SK-N-SH (cell line): Measurements from ENCODE around the gene ZNF750. TPM values are rescaled to one million over a fixed set of nuclear protein-coding genes. Genes with fewer than 3 reads are reported as not detected.

Experiments used
- CTCF ChIA-PET: fragments of 300-600, 350-600 bp; formaldehyde crosslinking; extraction: SDS; loops from one replicate; lab custom pipeline; 2021; lab: Yijun Ruan, JAX
- POLR2A ChIA-PET: fragments of 350-600 bp; sonication (Branson Sonifier 250); formaldehyde crosslinking; extraction: SDS; loops from one replicate; lab custom pipeline; 2020; ENCODE audit warnings: antibody characterized with exemption, inconsistent platforms; lab: Yijun Ruan, JAX
- DNase-seq: peaks from one replicate; pipeline ENCODE4 v3.0.0; 2012
- H2AFZ ChIP-seq: fragments of 200-600 bp; sonication (generic); 2 replicates; pipeline ENCODE4 v1.8.1; 2016; ENCODE audit warnings: antibody characterized with exemption, mild to moderate bottlenecking, low read depth
- H3F3A ChIP-seq: fragments of 200-600 bp; sonication (generic); replicated peaks from 2 replicates; pipeline ENCODE3; 2016; ENCODE audit warnings: antibody characterized with exemption, mild to moderate bottlenecking; ENCODE audit not compliant: insufficient read depth
- H3K27ac ChIP-seq, 2 experiments: fragments of 200-500 bp in 1 of 2; fragments of 200-600 bp in 1 of 2; sonication (Bioruptor generic) in 1 of 2; sonication (generic), shearing (Covaris generic) in 1 of 2; 2 replicates each; pipeline versions ENCODE4 v1.5.1 to v1.6.1; 2014 to 2016; ENCODE audit warnings: low read depth in 2 of 2, inconsistent platforms in 1 of 2, low read length in 1 of 2, mild to moderate bottlenecking in 1 of 2, mixed read lengths in 1 of 2
- H3K27me3 ChIP-seq: fragments of 200-600 bp; sonication (generic), shearing (Covaris generic); 2 replicates; pipeline ENCODE4 v1.6.1; 2016; ENCODE audit warnings: mixed run types; ENCODE audit not compliant: insufficient read depth
- H3K36me3 ChIP-seq, 2 experiments: fragments of 200-500 bp in 1 of 2; fragments of 200-600 bp in 1 of 2; sonication (Bioruptor generic) in 1 of 2; sonication (generic) in 1 of 2; replicated peaks in 1 of 2; 2 replicates each; pipeline versions ENCODE3 to v1.5.1; 2014 to 2016; ENCODE audit warnings: low read length in 1 of 2, mild to moderate bottlenecking in 1 of 2; ENCODE audit not compliant: insufficient read depth in 2 of 2, control insufficient read depth in 1 of 2
- H3K4me1 ChIP-seq, 2 experiments: fragments of 200-500 bp in 1 of 2; fragments of 200-600 bp in 1 of 2; sonication (Bioruptor generic) in 1 of 2; sonication (generic), shearing (Covaris generic) in 1 of 2; 2 replicates each; pipeline versions ENCODE4 v1.5.1 to v1.6.1; 2014 to 2016; ENCODE audit warnings: low read depth in 1 of 2, low read length in 1 of 2, mixed run types in 1 of 2; ENCODE audit not compliant: insufficient read depth in 2 of 2, control insufficient read depth in 1 of 2
- H3K4me2 ChIP-seq: fragments of 200-600 bp; sonication (generic), shearing (Covaris generic); 2 replicates; pipeline ENCODE4 v1.6.1; 2017; ENCODE audit warnings: mixed run types
- H3K4me3 ChIP-seq, 2 experiments: fragments of 200-500 bp in 1 of 2; fragments of 200-600 bp in 1 of 2; sonication (Bioruptor generic) in 1 of 2; sonication (generic), shearing (Covaris generic) in 1 of 2; 2 replicates each; pipeline versions ENCODE4 v1.5.1 to v1.8.1; 2014 to 2016; ENCODE audit warnings: low read depth in 2 of 2, inconsistent platforms in 1 of 2, low read length in 1 of 2, mild to moderate bottlenecking in 1 of 2, mixed read lengths in 1 of 2, moderate library complexity in 1 of 2
- H3K79me2 ChIP-seq: fragments of 200-600 bp; sonication (generic); 2 replicates; pipeline ENCODE4 v1.8.1; 2017; ENCODE audit warnings: mild to moderate bottlenecking; ENCODE audit not compliant: insufficient read depth
- H3K9ac ChIP-seq: fragments of 200-600 bp; sonication (generic); 2 replicates; pipeline ENCODE4 v1.6.1; 2017; ENCODE audit warnings: mixed run types
- H3K9me2 ChIP-seq: fragments of 200-600 bp; sonication (generic); 2 replicates; pipeline ENCODE4 v1.6.1; 2017; ENCODE audit warnings: mixed run types
- H3K9me3 ChIP-seq: fragments of 200-600 bp; sonication (generic); 2 replicates; pipeline ENCODE4 v1.6.1; 2017; ENCODE audit warnings: mixed run types, mild to moderate bottlenecking, moderate library complexity
- H4K20me1 ChIP-seq: fragments of 200-600 bp; sonication (generic); 2 replicates; pipeline ENCODE4 v1.6.1; 2017; ENCODE audit warnings: mild to moderate bottlenecking, mixed run types; ENCODE audit not compliant: insufficient read depth
- CHD2 ChIP-seq: fragments of 150-350 bp; IDR thresholded peaks from 2 replicates; pipeline ENCODE4 v1.6.1; 2018; ENCODE audit warnings: low read length; ENCODE audit not compliant: partially characterized antibody
- EP300 ChIP-seq, 2 experiments: IDR thresholded peaks; 2 replicates each; pipeline versions ENCODE4 v1.4.0 to v1.6.1; 2012; ENCODE audit warnings: borderline replicate concordance in 1 of 2, low read depth in 1 of 2, low read length in 1 of 2
- EZH2phosphoT487 ChIP-seq: fragments of 200-600 bp; sonication (generic); IDR thresholded peaks from 2 replicates; pipeline ENCODE4 v1.6.1; 2017; ENCODE audit warnings: low read depth, mixed run types, mild to moderate bottlenecking, antibody characterized with exemption, moderate library complexity, borderline replicate concordance
- FOXJ3 ChIP-seq: sonication (generic); formaldehyde crosslinking; IDR thresholded peaks from 2 replicates; pipeline ENCODE4 v1.5.1; 2020; ENCODE audit warnings: mild to moderate bottlenecking, missing genetic modification reagents
- FOXM1 ChIP-seq: IDR thresholded peaks from 2 replicates; pipeline ENCODE4 v1.4.0; 2012; ENCODE audit warnings: low read depth, mild to moderate bottlenecking
- GABPA ChIP-seq: IDR thresholded peaks from 2 replicates; pipeline ENCODE4 v1.4.0; 2012; ENCODE audit warnings: low read depth, mild to moderate bottlenecking
- GATA2 ChIP-seq: sonication (generic); formaldehyde crosslinking; IDR thresholded peaks from 2 replicates; pipeline ENCODE4 v1.5.0; 2020; ENCODE audit warnings: mild to moderate bottlenecking, missing genetic modification reagents
- MXI1 ChIP-seq: IDR thresholded peaks from 2 replicates; pipeline ENCODE4 v1.6.1; 2012; ENCODE audit warnings: mild to moderate bottlenecking, low read depth, low read length, improper control_type of control experiment
- NFIC ChIP-seq: IDR thresholded peaks from 2 replicates; pipeline ENCODE4 v1.4.0; 2012; ENCODE audit warnings: borderline replicate concordance
- NRF1 ChIP-seq: IDR thresholded peaks from 2 replicates; pipeline ENCODE4 v1.6.1; 2012; ENCODE audit warnings: low read depth, mild to moderate bottlenecking, low read length
- POLR2AphosphoS5 ChIP-seq: IDR thresholded peaks from 2 replicates; pipeline ENCODE4 v1.6.1; 2012; ENCODE audit warnings: low read depth, low read length
- RAD21 ChIP-seq: IDR thresholded peaks from 2 replicates; pipeline ENCODE4 v1.6.1; 2012; ENCODE audit warnings: mild to moderate bottlenecking, low read length
- RCOR1 ChIP-seq: fragments of 150-350 bp; IDR thresholded peaks from 2 replicates; pipeline ENCODE4 v1.6.1; 2017; ENCODE audit warnings: antibody characterized with exemption, low read length
- RFX5 ChIP-seq: IDR thresholded peaks from 2 replicates; pipeline ENCODE4 v1.6.1; 2012; ENCODE audit warnings: mild to moderate bottlenecking, improper control_type of control experiment, low read length
- SIN3A ChIP-seq: IDR thresholded peaks from 2 replicates; pipeline ENCODE4 v1.6.1; 2012; ENCODE audit warnings: low read depth, mild to moderate bottlenecking, low read length, moderate library complexity, borderline replicate concordance
- TAF1 ChIP-seq: IDR thresholded peaks from 2 replicates; pipeline ENCODE4 v1.6.1; 2012; ENCODE audit warnings: low read depth, mild to moderate bottlenecking, low read length, moderate library complexity, borderline replicate concordance
- TEAD4 ChIP-seq: IDR thresholded peaks from 2 replicates; pipeline ENCODE4 v1.4.0; 2012; ENCODE audit warnings: mild to moderate bottlenecking, borderline replicate concordance; ENCODE audit not compliant: insufficient read depth
- WGBS: methylation state at CpG from one replicate; pipeline ENCODE4 v1.1.6; 2017; ENCODE audit warnings: low lambda C conversion rate; 5-methylcytosine and 5-hydroxymethylcytosine counted together
- polyA plus RNA-seq, 3 experiments: library from polyadenylated mRNA; depleted of rRNA; stranded (reverse); fragments of >200 nt; gene quantifications; 2 replicates each; pipeline ENCODE4 v1.2.3, GENCODE V29; 2012
- TF ChIP-seq, protein P1 (sequence below): fragments of 150-350 bp; IDR thresholded peaks from 2 replicates; pipeline ENCODE4 v1.6.1; 2017; ENCODE audit warnings: antibody characterized with exemption, low read length, low read depth, borderline replicate concordance
- TF ChIP-seq, protein P2 (sequence below): IDR thresholded peaks from 2 replicates; pipeline ENCODE4 v1.4.0; 2012; ENCODE audit warnings: low read depth
- TF ChIP-seq, protein P3 (sequence below): IDR thresholded peaks from 2 replicates; pipeline ENCODE4 v1.4.0; 2012; ENCODE audit warnings: low read depth, borderline replicate concordance
- TF ChIP-seq, protein P4 (sequence below): IDR thresholded peaks from 2 replicates; pipeline ENCODE4; 2012

The ZNF750 gene
- polyA plus RNA-seq, 1 of the 3 experiments (the other 2 are of a cell fraction): not detected

DNA sequence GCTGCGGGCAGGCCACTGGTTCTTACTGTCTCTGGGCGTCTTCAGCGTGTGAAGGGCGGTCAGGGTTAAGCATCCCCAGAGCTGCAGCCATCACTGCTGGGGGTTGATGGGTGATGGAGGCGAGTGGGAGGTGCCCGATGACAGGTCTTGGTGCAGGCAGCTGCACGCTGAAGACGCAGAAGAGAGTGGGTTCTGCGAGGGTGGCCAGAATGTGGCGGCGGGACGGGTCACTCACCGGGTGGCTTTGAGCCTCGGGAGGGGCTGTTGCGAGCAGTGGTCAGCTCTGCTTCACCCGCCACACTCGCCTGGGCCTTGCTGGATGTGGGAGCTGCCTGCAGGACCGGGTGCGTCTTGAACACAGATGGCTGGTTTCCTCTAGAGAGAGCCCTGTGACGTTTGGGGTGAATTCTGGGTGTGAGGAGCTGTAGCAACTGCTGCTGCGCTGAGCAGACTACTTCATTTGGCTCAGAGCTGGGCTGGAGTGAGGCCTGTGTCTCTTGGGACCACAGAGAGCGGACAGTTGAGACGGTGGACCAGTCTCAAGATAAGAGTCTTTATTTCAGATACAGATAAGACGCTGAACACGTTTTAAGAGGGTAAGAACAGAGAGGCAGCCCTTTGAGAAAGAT, 44.6 kb upstream of the ZNF750 start:
- CTCF ChIA-PET: interaction anchor here (1.6 to 3.9 kb wide), 4 partner anchors 8 to 103 kb away, joined by 5 to 24 read pairs (median 8); no protein-coding TSS in a partner anchor
- WGBS: 94% methylated on average over 19 of the region's 25 CpGs

DNA sequence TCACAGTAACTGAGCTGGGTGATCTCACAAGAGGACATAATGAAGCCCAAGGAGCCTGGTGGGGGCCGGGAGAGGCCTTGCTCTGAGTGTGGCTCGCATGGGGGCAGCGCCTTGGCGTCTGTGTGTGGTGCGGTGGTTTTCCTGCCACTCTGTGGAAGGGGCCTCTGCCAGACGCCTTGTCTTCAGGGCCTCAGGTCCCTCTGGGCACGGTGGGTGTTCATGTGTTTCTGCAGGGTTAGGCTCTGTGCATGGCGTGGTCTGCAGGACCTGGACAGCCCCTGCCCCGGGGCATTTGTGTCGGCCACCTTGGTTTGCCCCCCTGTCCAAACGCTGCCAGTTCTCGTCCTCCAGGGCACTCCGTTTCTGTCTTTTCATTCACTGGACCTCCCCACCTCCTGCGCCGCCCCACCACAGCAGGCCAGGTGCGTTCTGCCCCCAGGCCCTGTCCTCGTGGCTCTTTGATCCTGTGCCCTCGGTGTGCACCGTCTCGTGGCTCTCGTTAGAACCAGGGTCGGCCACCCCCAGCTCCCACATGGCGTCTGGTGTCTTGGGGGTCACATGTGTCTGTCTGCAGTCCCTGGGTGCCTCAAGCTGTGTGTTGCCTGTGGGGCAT, 43.7 kb upstream of the ZNF750 start:
- Histone ChIP-seq H3F3A (peaks cover 12% of the 10 kb centered on the region), H3K9me2 (no peaks in the 10 kb centered on the region), H3K27me3 (no peaks in the 10 kb centered on the region), H3K27ac (peak overlapping the region in 1 of 2 experiments; percentile 34; a peak in 1 of 4 replicates), H3K9me3 (no peaks in the 10 kb centered on the region), H3K36me3 (peaks cover 0 to 4% of the 10 kb centered on the region in 2 experiments), H3K4me2 (no peak overlapping the region), H3K9ac (no peak overlapping the region), H4K20me1 (no peaks in the 10 kb centered on the region), H3K4me1 (peaks cover 11 to 63% of the 10 kb centered on the region in 2 experiments), H2AFZ (no peak overlapping the region), H3K79me2 (peaks cover 30% of the 10 kb centered on the region; the same call in 1 of the 2 replicates), H3K4me3 (no peak overlapping the region)
- ChIA-PET CTCF (interaction anchor here (1.7 to 3.9 kb wide), 2 partner anchors 28 to 102 kb away, joined by 5 to 24 read pairs; no protein-coding TSS in a partner anchor), POLR2A (no interaction called here)
- 95% methylated on average over 22 of the region's 23 CpGs for WGBS
- TF ChIP-seq GATA2 (CRISPR knock-in tag) (no peak), RAD21 (no peak), RFX5 (no peak), NRF1 (no peak), TAF1 (no peak), SIN3A (no peak), POLR2AphosphoS5 (no peak), CHD2 (no peak)
- TF ChIP-seq, protein P1, sequence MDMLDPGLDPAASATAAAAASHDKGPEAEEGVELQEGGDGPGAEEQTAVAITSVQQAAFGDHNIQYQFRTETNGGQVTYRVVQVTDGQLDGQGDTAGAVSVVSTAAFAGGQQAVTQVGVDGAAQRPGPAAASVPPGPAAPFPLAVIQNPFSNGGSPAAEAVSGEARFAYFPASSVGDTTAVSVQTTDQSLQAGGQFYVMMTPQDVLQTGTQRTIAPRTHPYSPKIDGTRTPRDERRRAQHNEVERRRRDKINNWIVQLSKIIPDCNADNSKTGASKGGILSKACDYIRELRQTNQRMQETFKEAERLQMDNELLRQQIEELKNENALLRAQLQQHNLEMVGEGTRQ: no peak
- TF ChIP-seq, protein P2, sequence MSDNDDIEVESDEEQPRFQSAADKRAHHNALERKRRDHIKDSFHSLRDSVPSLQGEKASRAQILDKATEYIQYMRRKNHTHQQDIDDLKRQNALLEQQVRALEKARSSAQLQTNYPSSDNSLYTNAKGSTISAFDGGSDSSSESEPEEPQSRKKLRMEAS: no peak
- no peak for DNase-seq

More for the DNA sequence above, 44.6 kb upstream of the ZNF750 start:
- Histone ChIP-seq H3K4me3 (no peak overlapping the region), H4K20me1 (no peaks in the 10 kb centered on the region), H3K9ac (no peak overlapping the region), H3K27me3 (no peaks in the 10 kb centered on the region), H3F3A (peaks cover 12% of the 10 kb centered on the region), H3K36me3 (peaks cover under 1 to 4% of the 10 kb centered on the region in 2 experiments), H3K4me1 (peaks cover 11 to 67% of the 10 kb centered on the region in 2 experiments), H3K4me2 (no peak overlapping the region), H2AFZ (no peak overlapping the region), H3K27ac (peak overlapping the region in 1 of 2 experiments; percentile 58; a peak in 1 of 4 replicates), H3K79me2 (peaks cover 31% of the 10 kb centered on the region; the same call in 1 of the 2 replicates), H3K9me2 (no peaks in the 10 kb centered on the region), H3K9me3 (no peaks in the 10 kb centered on the region)
- POLR2A ChIA-PET: no interaction called here
- TF ChIP-seq RCOR1 (no peak), NFIC (no peak), POLR2AphosphoS5 (no peak), SIN3A (no peak), NRF1 (no peak), GABPA (no peak), EZH2phosphoT487 (no peak), TEAD4 (no peak), GATA2 (CRISPR knock-in tag) (no peak), MXI1 (no peak), EP300 (IDR thresholded peaks at IDR 0.05; ENCODE audit: borderline replicate concordance in 1 of 2, low read depth in 1 of 2, low read length in 1 of 2) (no peak), FOXM1 (no peak), FOXJ3 (CRISPR knock-in tag) (no peak), TAF1 (no peak)
- TF ChIP-seq, protein P2: no peak
- TF ChIP-seq, protein P3, sequence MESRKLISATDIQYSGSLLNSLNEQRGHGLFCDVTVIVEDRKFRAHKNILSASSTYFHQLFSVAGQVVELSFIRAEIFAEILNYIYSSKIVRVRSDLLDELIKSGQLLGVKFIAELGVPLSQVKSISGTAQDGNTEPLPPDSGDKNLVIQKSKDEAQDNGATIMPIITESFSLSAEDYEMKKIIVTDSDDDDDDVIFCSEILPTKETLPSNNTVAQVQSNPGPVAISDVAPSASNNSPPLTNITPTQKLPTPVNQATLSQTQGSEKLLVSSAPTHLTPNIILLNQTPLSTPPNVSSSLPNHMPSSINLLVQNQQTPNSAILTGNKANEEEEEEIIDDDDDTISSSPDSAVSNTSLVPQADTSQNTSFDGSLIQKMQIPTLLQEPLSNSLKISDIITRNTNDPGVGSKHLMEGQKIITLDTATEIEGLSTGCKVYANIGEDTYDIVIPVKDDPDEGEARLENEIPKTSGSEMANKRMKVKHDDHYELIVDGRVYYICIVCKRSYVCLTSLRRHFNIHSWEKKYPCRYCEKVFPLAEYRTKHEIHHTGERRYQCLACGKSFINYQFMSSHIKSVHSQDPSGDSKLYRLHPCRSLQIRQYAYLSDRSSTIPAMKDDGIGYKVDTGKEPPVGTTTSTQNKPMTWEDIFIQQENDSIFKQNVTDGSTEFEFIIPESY: no peak
- TF ChIP-seq, protein P4, sequence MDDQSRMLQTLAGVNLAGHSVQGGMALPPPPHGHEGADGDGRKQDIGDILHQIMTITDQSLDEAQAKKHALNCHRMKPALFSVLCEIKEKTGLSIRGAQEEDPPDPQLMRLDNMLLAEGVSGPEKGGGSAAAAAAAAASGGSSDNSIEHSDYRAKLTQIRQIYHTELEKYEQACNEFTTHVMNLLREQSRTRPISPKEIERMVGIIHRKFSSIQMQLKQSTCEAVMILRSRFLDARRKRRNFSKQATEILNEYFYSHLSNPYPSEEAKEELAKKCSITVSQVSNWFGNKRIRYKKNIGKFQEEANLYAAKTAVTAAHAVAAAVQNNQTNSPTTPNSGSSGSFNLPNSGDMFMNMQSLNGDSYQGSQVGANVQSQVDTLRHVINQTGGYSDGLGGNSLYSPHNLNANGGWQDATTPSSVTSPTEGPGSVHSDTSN: no peak
- no peak for DNase-seq
